GM19351 (cell line): ENCODE results near the gene KRT9.
"Not testable (repeated sequence)": the region's sequence is repeated elsewhere in the genome, so short reads cannot be mapped to it uniquely, and the experiment has no call there.

Experiments used
- ATAC-seq: cut with Tn5 transposase; IDR thresholded peaks from one replicate; pipeline ENCODE4 v1.9.1; 2021; ENCODE audit warnings: mild to moderate bottlenecking, moderate library complexity; ENCODE audit not compliant: unreplicated experiment

Gene KRT9, protein sequence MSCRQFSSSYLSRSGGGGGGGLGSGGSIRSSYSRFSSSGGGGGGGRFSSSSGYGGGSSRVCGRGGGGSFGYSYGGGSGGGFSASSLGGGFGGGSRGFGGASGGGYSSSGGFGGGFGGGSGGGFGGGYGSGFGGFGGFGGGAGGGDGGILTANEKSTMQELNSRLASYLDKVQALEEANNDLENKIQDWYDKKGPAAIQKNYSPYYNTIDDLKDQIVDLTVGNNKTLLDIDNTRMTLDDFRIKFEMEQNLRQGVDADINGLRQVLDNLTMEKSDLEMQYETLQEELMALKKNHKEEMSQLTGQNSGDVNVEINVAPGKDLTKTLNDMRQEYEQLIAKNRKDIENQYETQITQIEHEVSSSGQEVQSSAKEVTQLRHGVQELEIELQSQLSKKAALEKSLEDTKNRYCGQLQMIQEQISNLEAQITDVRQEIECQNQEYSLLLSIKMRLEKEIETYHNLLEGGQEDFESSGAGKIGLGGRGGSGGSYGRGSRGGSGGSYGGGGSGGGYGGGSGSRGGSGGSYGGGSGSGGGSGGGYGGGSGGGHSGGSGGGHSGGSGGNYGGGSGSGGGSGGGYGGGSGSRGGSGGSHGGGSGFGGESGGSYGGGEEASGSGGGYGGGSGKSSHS

GRCh38 chr17:41571561-41572434, at the start of gene KRT9:
KRT9 (minus strand) TSS chr17:41572059; CDS start chr17:41571992, 67 bp downstream.
- no peak for ATAC-seq

DNA sequence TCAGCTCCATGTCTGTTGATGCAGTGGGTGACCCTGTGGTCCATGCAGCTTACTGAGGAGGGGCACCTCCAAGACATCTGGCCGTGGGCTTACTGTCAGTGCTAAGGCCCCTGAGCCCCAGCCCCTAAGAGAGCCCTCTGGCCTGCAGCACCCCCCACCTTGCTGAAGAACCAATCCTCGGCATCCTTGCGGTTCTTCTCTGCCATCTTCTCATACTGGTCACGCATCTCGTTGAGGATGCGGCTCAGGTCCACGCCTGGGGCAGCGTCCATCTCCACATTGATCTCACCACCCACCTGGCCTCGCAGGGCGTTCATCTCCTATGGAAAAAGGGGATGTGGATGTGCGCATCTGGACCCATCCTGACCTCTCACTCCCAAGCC, 49.6 kb upstream of the KRT9 start:
- ATAC-seq, result not testable (repeated sequence)

- no peak for ATAC-seq
Measured at GRCh38 chr17:41620583-41621434, 49.0 kb upstream of the KRT9 start.

GRCh38 chr17:41619927-41620582, 48.2 kb upstream of the KRT9 start:
- ATAC-seq, result not testable (repeated sequence)

- ATAC-seq, result no peak
Measured at GRCh38 chr17:41619036-41619926, 47.4 kb upstream of the KRT9 start.

GRCh38 chr17:41618341-41619035, 46.6 kb upstream of the KRT9 start:
- no peak for ATAC-seq

DNA sequence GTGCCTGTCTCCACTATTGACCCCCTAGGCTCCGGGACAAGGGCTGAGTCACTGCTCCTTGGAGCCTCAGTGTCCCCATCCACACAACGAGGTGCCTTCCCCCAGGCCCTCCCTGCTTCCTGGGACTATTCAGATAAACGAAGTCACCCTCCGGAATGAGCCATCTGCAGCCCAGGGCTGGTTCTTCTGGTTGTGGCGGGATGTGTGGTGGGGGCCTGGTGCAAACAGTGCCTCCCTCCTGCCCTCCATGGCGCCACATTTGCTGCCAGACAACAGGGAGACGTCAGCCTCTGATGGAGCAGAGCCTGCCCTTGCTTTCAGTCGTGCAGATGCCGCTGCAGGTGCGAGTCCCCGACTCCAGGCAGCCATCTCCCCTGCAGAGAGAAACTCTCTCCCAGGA, 45.8 kb upstream of the KRT9 start:
- ATAC-seq, result no peak

DNA sequence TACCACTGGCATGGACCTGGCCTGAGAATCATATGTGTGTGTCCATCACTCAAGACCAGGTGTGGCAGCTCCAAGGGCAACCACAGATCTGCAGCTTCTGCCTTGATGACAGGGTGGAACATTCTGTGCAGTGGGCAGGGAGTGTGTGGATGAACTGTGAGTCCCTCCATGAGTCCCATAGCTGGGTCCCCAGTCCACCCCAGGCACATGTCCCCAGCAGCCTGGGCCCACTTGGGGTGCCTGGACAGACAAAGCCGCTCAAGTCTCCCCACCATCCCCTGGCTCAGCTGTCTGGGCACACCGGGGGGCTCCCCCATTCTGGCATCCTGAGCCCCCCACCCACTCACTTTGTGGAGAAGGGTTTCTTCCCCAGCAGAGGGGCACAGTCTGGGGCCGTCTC, 45.3 kb upstream of the KRT9 start:
- ATAC-seq, result no peak

DNA sequence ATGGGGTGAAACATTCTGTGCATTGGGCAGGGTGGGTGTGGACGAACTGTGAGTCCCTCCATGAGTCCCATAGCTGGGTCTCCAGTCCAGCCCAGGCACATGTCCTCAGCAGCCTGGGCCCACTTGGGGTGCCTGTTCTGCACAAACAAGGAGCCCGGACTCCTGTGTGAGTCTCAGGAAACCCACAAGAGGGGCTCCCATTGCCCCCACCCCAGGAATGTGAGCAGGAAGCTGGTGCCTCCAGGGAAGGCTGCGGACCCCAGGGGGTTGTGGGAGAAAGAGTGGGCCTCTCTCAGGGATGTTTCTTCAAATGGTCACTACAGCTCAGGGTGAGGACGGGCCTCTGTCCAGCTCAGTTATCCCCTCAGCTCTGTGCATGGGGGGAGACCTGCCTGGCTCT, 44.6 kb upstream of the KRT9 start:
- not testable (repeated sequence) for ATAC-seq

GRCh38 chr17:41615454-41615853, 43.6 kb upstream of the KRT9 start:
- no peak for ATAC-seq

GRCh38 chr17:41614767-41615166, 42.9 kb upstream of the KRT9 start:
- ATAC-seq, result not testable (repeated sequence)

DNA sequence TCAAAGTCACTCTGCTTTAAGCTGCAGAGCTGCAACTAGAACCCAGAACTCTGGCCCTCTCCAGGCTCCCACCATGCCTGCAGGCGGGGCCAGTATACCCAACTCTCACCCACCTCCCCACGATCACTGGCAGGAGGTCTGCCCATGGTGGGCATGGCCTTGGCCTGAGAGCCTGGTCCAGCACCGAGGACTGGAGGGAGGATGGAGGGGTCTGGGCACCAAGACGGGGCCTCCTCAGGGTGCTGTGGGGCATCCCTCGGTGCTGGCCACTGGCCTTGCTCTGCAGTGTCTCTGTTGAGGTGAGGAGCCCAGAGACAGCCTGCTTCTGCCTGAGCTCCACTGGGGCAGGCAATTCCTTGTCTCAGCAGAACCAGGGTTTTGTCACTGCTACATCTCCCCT, 42.2 kb upstream of the KRT9 start:
- ATAC-seq, result no peak

GRCh38 chr17:41613277-41614082, 41.6 kb upstream of the KRT9 start:
- no peak for ATAC-seq

DNA sequence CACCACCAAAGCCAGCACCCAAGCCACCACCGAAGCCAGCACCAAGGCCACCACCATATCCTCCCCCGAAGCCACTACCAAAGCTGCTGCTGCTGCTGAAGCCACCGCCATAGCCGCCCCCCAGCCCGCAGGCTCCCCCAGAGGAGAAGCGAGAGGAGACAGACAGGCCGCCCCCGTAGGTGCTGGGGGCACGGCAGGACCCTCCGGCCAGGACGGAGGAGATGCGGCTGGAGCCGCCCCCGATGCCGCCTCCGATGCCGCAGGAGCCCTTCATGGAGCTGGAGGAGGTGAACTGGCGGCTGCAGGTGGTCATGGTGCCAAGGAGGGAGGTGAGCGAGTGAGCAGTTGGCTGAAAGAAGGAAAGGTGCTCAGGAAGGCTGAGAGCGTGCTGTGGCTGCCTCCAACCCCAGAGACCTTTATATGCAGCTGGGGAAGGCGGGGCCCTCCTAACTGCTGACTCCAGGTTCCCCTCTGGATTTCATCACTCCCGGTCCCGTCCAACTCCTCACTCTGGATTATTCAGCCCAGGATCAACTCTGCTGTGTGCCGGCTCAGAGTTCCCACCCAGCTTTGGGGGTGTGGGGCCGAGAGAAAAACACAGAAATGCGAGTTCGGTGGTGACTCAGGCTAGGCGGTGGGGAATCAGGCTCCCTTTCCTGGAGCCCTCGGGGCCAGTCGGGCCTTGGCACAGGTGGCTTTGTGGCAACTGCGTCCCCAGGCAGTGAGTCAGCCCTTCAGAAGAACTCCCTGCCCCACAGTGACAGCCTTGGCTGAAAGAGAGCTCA, 40.7 kb upstream of the KRT9 start, which contains the start of gene KRT16:
TSS of gene KRT16 (minus strand) at position 392 of the 785 bp plus-strand sequence. CDS start at position 313, 79 bp downstream.
- ATAC-seq, result not testable (repeated sequence)

GRCh38 chr17:41610965-41611640, 39.2 kb upstream of the KRT9 start:
- ATAC-seq, result no peak

DNA sequence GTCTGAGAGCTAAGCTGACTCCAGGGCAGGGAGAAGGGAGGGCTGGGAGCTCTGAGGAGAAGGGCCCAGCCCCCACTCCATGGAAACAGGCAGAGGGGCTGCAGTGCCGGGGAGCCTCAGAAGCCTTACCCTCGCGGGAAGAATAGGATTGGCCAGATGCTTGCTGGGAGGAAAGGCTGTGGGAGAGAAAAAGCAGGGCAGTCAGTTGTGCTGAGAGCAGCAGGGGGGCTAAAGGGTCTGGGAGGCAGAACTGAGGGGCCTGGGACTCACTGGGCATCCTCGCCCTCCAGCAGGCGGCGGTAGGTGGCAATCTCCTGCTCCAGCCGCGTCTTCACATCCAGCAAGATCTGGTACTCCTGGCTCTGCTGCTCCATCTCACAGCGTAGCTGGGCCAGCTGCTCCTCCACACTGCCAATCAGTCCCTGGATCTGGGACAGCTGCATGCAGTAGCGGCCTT, 38.2 kb upstream of the KRT9 start:
- not testable (repeated sequence) for ATAC-seq
